Stimulated activated CD4-positive, alpha-beta T cell treated with anti-CD3 and anti-CD28 coated beads, Interleukin-2, amount 100 ng/mL, for 48 hours (primary cell): ENCODE data around the gene TK1.

Experiments
- DNase-seq, 2 donors: peaks; one replicate each; pipeline ENCODE4 v3.0.0-alpha.2; 2020

The TK1 gene

GRCh38 chr17:78132767-78133178 is 54.1 kb downstream of the TK1 start:
- DNase-seq = no peak

DNA sequence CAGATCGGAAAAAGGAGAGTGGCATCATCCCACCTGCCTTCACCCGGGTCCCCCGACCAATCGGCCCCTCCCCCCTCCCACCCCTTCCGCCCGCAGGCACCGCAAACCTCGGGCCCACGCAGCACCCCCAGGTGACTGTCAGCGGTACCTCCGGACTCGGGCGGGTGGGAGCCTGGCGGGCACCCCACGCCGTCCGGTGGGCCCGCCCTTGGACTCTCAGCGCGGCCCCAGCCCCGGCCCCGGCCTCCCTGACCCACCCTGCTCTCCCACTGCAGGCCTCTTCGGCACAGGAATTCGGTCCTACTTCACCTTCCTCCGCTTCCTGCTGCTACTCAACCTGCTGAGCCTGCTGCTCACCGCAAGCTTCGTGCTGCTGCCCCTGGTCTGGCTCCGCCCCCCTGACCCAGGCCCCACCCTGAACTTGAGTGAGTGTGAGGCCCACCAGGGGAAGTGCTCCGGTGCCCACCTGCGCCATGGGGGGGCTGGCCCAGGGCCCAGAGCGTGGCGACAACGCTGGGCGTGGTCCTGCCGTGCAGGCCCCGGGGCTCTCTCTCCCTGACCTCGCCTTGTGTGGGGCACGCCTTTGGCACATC is 54.7 kb downstream of the TK1 start:
- DNase-seq = peak in 1 of 2 donors; percentile 61

DNA sequence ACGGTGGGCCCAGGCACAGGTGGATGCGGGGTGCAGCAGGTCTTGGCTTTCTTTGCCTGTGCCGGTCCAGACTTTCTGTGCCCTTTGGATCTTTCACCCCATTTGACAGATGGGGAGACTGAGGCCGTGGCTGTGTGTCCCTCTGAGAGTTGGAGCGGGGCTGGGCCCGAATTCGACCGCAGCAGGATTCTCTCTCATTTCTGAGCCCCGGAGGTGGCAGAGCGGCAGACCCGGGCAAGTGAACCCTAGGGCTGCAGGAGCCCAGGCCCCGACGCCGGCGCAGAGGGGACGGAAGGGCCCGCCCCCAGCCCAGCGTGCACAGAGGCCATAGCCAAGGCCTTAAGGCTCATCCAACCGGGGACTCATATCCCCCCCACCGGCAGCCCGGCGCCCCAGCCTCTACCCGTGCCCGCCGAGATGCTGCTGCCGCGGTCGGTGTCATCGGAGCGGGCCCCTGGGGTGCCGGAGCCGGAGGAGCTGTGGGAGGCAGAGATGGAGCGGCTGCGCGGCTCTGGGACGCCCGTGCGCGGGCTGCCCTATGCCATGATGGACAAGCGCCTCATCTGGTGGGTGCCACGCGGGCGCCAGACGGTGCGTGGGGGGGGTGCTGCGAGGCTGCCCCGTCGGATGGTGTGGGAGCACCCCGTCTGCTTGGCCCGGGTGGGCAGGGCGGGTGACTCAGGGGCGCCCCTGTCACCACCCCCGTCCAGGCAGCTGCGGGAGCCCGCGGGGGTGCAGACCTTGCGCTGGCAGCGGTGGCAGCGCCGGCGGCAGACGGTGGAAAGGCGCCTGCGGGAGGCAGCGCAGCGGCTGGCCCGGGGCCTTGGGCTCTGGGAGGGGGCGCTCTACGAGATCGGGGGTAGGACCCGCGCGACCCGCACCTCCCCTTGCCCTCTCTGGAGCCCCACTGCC is 55.4 kb downstream of the TK1 start:
- peak in 1 of 2 donors; percentile 43 for DNase-seq

- peak in 1 of 2 donors; percentile 49 for DNase-seq
These were observed 56.3 kb downstream of the TK1 start, which contains the start of gene TMC8 for GRCh38 chr17:78130437-78131101. TSS of gene TMC8 (plus strand) at chr17:78130771. CDS start at chr17:78131589, 818 bp downstream.

DNA sequence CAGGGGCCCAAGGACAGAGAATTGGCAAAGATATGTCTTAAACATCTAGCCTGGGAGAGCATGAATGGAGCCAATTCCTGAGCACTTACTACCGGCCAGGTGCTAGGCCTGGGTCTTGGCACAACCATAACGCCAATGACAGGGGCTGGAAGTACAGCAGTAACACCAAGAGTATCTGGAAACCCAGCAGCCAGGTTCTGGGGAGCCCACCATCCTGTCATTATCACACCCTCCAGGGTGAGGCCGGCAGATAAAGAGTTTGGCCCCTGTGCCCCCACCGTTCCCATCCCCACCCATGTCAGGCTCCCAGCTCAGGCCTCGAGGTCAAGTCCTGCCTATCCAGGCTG is 56.8 kb downstream of the TK1 start:
- no peak for DNase-seq

DNA sequence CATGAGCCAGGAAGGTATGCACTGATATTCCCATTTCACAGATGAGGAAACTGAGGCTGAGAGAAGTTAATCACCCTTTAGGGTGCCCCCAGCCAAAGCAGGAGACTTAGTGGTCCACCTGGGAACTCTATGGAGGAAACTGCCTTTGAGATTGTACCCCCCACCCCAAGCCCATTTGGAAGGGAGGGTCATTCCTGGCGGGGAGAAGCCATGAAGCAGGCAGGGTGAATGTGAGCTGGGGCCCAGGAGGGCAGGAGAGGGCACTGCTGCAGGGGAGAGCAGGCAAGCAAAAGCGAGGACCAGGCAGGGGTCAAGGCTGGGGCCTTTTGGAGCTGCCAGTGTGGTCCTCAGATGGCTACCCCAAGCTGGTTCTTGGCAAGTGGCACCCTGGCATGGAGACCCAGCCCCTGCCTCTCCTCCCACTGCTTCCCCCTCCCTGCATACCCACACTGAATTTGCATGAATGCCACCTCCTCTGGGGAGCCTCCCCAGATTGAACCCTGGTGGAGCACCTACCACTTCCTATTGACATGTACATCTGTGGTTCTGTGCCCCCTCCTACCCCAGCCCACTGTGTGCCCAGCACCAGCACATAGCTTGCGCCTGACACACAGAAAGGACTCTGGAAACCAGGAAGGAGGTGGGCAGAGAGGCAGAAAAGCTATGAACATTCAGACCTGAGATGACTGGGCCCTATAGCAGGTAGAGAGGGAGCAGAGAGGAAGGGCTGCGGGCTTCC is 57.3 kb downstream of the TK1 start:
- DNase-seq = no peak

DNA sequence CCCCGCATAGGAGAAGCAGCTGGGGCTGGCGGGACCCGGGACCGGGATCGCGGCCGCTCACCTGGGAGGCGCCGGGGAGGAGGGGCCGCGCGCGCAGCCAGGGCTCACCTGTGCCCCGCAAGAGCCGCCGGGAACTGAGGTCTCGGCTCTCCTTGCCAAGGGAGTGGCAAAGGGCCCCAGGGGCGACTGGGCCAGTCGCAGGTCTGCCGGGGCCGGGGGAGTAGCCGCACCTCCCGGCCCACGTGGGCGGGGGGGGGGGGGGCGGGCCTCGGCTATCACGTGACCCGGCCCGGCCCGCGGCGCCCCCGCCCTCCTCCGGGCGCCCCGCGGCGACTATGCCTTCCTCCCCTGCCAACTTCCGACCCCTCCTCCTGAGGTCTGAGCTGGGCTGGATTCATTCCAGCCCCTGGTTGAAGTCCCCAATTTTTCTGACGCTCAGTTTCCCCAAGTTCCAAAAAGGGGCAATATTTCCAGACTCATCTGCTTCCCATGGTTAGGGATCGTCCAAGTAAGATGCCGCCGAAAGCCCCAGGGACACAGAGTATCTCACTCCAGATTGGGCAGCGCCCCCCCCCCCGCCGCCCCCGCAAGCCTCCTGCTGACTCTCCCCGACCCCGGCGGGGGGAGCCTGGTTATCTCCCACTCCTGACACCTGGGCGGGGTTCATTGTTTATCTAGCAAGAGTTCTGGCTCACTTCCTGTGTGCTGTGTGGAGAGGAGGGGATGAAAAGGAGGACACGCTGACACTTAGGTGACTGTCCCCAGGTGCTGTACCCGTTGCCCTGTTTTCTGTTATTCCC is 58.1 kb downstream of the TK1 start, which contains the start of gene TMC6:
Gene TMC6, minus strand, starts transcription at position 205 of the 800 bp plus-strand sequence. CDS start 1,923 bp downstream, outside the sequence.
- peak in 1 of 2 donors; percentile 55 for DNase-seq

GRCh38 chr17:78127888-78128550 is 58.8 kb downstream of the TK1 start:
- no peak for DNase-seq

- DNase-seq = peak in 1 of 2 donors; percentile 52
These were observed 59.5 kb downstream of the TK1 start for GRCh38 chr17:78127239-78127887.

GRCh38 chr17:78126895-78127238 is 60.0 kb downstream of the TK1 start:
- DNase-seq = no peak

DNA sequence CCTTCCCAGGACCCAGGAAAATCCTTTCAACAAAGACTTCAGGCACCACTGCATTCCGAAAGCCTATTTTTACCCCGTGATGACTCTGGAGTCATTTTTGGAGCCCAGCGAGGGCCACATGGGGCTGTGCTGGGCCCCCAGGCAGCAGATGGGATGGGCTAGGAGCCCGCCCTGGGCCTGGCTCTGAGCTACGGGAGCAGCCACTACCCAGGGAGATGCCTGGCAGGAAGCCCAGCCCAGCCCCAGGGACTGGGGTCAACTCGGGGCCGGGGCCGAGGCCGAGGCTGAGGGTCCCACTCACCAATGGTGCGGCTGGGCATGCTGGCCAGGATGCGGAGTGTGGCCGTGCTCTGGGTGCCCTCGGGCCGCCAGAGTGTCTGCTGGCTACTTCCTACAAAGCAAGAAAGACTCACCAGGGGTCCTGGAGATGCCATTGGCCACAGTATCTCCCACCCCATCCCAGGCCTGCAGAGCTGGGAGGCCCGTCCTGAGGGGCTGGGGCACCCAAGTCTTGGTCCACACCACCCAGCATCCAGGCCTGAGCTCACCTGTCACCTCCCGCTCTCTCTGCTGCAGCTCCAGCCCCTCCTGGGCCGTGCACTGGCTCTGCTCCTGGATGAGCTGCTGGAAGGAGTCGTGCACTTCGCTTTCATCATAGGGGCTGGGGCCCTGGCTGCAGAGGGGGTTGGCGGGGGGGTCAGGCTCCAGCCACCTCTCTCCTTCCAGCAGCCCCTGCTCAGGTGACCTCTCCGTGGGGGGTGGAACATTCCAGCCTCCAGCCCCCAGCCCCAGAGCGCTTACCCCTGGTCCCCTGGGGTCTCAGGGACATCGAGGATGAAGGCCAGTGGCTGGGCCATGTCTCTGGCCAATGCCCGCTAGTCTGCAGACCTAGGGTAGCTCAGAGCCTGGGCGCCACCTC is 60.6 kb downstream of the TK1 start:
- no peak for DNase-seq

DNA sequence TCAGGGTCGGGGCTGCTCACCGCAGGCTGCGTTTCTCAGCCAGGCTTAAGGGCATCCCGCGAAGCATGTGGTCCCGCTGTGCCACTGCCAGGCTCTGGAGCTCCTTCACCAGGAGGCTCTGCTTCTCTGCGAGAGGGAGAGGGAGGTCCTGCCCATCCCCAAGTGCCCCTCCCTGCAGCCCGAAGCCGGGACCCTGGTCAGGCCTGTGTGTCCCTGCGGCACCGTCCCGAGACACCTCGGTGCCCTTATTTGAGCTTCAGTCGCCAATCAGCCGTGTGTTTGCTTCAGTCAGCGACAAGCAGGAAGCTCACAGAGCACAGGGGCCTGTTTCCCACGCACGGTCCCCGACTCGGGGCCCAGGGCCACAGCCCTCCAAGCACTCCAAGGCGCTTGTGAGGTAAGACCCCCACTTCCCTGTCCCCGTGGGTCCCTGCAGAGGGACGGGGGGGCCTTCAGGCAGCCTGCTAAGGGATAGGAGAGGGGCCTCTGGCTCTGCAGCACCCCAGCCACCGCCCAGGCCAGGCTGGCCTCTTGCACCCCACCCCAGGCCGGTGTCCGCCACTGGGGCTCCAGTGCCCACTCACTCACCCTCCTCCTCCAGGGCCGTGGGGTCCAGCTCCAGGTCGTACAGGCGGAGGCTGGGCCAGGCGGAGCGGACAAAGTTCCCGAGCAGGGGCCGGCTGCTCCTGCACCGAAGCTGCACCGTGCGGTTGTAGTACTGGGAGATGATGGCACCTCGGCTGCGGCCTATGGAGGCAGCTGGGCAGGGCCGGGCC is 61.5 kb downstream of the TK1 start:
- DNase-seq = no peak

DNA sequence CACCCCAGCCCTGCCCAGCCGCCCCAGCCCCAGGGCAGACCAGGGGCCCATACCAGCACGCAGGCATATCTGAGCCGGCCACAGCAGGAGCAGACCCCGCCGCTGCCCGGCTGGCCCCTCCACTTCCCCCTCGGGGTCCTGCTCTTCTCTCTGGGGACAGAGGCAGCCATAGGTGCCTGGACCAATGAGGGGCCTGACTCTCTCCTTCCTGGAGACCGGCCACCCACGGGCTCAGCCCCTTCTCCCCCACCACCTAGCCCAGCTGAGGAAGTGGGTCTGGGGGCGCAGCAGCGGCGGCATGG is 62.1 kb downstream of the TK1 start:
- no peak for DNase-seq
